G401 (cell line): ENCODE measurements around the gene OPCML. TPM values are rescaled to one million over a fixed set of nuclear protein-coding genes. Genes with fewer than 3 reads are reported as not detected.

ENCODE experiments used
- DNase-seq: peaks from one replicate; pipeline ENCODE4 v3.0.0-alpha.2; 2015; ENCODE audit warnings: low spot score
- in situ Hi-C: cut with HindIII; loops from 2 replicates; pipeline ENCODE4 v1.10.0; 2016; ENCODE audit warnings: low sequenced_read_pairs, mixed read lengths
- total RNA-seq: library from RNA; depleted of rRNA; stranded (reverse); fragments of >200 nt; shearing (Covaris generic); gene quantifications from 2 replicates; pipeline ENCODE4 v1.2.3, GENCODE V29; 2014

The OPCML gene
- total RNA-seq, 1 experiment from 2014 or later, result not detected

DNA sequence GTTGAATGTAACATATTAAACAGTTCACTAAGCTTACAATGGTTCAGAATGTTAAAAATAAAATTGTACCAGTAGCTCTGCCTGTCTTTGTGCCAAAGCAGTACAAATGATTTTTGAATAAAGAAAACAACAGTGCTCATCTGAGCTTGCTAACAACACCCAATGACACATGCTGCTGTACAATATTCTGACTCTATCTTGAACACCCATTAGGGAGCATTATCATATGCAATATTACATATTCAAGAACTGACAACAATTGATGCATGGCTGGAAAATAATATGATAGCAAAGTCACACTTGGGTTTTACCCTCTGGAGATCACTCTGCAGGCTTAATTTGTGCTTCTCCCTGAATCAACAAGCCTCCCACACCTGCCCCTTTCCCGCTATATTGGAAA, 953.7 kb downstream of the OPCML start:
- in situ Hi-C loops, result no loop called here
- no peak for DNase-seq

- in situ Hi-C loops, result no loop called here
- no peak for DNase-seq
These were observed 955.6 kb downstream of the OPCML start for GRCh38 chr11:132576706-132577105.

GRCh38 chr11:132564091-132564885, 968.0 kb downstream of the OPCML start:
- in situ Hi-C loops, result no loop called here
- DNase-seq, result no peak

DNA sequence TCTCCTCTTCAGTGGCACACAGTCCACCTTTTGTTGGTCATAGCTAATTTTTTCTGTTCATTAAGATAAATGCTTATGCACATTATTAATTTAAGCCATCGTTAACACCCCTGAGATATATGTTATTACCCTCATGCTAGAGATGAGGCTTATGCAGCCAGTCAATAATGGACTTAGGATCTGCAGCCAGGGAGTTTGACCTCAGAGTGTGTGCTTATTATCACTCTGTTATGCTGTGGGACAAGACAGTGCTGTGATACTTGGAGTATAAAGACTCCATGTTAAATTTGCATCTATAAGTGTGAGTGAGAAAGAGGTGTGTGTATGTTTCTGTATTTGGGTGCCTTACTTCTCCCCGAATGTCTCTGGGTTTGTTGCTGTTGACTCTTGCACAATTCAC, 969.3 kb downstream of the OPCML start:
- in situ Hi-C loops, result no loop called here
- no peak for DNase-seq

DNA sequence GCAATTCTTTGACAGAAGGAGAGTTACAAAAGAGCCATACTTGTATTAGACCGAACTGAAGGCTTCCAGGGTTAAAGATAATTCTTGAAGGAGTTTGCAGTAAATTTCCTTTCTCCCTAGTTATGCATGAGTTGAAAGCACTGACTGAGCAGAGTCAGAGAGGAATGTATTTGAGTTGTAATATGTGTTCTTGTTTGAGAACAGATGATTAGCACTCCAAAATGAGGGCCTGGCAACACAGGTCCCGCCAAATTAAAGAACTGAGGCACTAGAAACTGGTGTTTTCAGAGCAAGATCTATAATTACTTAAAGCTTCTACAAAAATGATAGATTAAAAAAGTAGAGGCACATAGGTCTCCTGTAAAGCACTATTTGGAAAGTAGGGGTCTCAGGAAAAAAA, 970.4 kb downstream of the OPCML start:
- no peak for DNase-seq
- in situ Hi-C loops, result no loop called here

- in situ Hi-C loops, result no loop called here
- DNase-seq, result no peak
These were observed 972.8 kb downstream of the OPCML start for GRCh38 chr11:132559331-132560036.

DNA sequence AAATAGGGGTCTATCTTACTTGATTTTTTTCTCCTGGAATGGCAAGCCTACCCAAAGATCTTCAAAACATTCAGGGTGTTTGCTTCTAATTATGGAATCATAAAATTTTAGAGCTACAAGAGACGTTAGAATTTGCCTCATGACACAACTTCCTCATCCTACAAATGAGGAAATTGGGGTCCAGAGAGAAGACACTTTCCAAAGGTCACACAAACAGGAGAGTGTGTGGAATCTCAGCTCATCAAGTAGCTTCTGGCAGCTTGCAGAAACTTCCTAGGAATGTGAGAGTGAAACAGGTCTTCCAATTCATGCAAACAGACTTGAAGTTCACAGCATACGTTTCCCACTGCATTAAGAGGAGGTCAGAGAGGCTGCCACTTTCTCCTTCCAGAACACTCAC, 976.0 kb downstream of the OPCML start:
- in situ Hi-C loops, result no loop called here
- DNase-seq, result no peak

GRCh38 chr11:132555617-132556016, 976.7 kb downstream of the OPCML start:
- in situ Hi-C loops, result no loop called here
- no peak for DNase-seq

DNA sequence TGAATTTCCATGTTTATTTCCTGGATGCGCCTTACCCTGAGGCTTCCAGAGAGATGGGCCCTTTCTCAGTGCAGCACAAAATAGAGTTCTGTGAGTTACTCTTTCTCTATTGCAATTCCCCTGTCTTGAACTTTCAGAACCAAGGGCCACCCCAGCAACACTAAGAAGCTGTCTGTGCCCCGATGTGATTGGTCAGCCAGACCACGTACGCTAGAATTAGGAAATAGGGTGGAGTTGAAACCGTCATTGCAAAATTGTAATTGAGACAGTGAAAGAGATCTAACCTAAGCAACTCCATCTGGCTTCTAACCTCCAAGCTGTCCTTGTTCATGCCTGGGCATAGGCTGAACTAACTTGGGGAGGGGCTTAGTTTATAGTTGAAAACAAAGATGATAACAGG, 981.3 kb downstream of the OPCML start:
- DNase-seq, result no peak
- in situ Hi-C loops, result no loop called here

DNA sequence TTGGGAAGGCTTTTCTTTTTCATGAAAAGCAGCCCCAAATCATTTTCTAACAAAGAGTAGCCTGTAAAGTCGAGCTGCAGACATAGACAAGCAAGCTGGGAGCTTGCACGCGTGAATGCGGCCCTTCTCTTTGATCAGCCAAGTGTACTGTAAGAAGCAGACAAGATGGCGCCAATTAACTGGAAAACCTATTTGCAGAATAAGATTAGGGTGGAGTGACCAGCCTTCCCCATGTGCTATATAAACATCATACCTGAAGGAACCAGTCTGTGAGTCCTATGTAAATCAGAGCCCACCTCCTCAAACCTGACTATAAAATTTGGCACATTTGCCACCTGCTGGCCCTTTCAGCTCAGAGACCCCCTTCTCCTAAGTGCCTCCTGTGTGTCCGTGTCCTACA, 982.7 kb downstream of the OPCML start:
- no peak for DNase-seq
- in situ Hi-C loops, result no loop called here

- in situ Hi-C loops, result no loop called here
These were observed 983.3 kb downstream of the OPCML start for GRCh38 chr11:132549001-132549400.

GRCh38 chr11:132544007-132544406, 988.3 kb downstream of the OPCML start:
- no peak for DNase-seq

More at GRCh38 chr11:132549001-132549400, 983.3 kb downstream of the OPCML start:
- DNase-seq, result no peak

GRCh38 chr11:132541794-132542193, 990.5 kb downstream of the OPCML start:
- in situ Hi-C loops, result no loop called here
- DNase-seq, result no peak

More at GRCh38 chr11:132544007-132544406, 988.3 kb downstream of the OPCML start:
- in situ Hi-C loops, result no loop called here

GRCh38 chr11:132540581-132540980, 991.7 kb downstream of the OPCML start:
- in situ Hi-C loops, result no loop called here
- DNase-seq, result no peak

DNA sequence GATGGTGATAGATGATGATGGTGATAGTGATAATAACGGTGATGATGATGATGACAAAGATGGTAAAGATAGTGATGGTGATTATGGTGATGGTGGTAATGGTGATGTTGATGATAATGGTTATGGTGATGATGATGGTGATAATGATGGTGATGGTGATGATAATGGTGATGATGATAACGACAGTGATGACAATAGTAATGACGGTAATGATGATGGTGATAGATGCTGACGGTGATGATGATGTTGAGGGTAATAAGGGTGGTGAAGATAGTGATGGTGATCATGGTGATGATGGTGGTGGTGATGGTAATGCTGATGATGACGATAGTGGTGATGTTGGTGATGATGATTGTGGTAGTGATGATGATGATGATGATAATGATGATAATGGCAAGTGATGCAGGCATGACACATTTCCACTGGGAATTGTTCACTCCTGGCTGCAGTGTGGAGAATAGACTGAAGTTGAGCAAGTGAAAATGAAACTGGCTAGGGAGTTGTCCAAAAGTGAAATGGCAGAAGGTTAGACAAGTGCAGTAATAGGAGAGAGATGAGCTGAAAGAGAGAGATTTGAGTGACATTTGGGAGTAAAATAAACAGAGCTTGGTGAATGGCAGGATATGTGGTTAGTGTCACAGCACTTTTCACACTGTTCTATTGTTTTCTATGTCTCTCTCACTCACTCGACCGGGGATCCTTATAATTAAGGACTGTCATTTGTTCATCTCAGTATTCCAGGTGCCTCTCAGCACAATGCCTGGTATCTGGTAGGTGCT, 992.5 kb downstream of the OPCML start:
- in situ Hi-C loops, result no loop called here
- DNase-seq, result no peak

DNA sequence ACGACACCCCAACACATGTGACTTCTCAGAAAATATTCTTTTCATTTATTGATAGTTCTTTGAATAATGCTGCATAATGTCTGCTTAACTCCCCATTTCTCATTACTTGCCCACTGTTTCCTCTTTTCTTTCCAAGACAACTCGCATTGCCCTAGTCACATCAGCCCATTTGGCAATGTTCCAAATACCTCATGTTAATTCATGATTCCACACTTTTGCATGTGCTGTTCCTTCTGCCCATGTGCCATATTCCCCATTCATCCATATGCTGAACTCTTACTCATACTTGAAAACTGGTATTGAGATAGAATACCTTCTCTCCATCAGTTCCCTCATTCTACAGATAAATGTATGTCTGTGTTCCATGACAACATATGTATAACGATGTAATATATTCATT, 993.7 kb downstream of the OPCML start:
- DNase-seq, result no peak
- in situ Hi-C loops, result no loop called here

GRCh38 chr11:132535830-132536229, 996.5 kb downstream of the OPCML start:
- in situ Hi-C loops, result no loop called here

GRCh38 chr11:132531921-132532320, 1000.4 kb downstream of the OPCML start:
- in situ Hi-C loops, result no loop called here

More at GRCh38 chr11:132535830-132536229, 996.5 kb downstream of the OPCML start:
- DNase-seq, result no peak

DNA sequence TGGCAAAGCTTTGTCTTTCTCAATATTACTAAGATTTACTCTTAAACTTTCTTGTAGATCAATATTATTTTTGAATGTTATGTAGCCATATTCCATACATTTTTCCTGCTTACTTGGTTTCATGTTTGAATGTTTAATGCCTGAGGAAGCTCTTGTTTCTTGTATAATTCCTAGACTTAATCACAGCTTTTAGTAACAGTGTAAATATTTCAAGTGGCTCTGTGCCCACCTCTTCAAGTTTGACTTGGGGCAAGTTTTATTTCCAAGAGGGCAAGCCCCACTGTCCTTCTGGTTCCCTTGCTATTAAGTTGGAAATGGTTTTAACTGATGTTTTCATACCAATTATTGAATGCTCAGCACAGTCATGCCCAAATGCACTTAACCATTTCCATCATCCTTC, 1004.1 kb downstream of the OPCML start:
- in situ Hi-C loops, result no loop called here
- DNase-seq, result no peak

More at GRCh38 chr11:132531921-132532320, 1000.4 kb downstream of the OPCML start:
- DNase-seq, result no peak

DNA sequence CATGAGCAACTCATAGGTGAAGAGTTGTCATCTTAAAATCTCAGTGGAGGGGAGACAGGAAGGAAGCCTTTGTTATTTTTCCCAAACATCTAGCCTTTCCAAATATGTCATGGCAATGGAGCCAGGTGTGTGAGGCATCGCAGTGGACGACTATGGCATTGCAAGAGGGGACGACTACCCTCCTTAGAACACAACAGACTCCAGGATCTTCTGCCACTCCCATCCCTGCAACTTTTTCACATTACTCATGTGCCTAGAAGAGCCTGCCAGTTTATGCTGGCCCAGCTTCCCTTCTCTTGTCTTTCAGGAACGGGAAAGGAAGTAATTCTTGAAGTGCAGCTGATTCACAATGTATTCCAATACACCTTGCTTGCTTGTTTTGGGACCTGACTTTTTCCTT, 1008.4 kb downstream of the OPCML start:
- no peak for DNase-seq
- in situ Hi-C loops, result no loop called here
